ENCODE measurements around the gene PRDM1.

Gene PRDM1

DNA sequence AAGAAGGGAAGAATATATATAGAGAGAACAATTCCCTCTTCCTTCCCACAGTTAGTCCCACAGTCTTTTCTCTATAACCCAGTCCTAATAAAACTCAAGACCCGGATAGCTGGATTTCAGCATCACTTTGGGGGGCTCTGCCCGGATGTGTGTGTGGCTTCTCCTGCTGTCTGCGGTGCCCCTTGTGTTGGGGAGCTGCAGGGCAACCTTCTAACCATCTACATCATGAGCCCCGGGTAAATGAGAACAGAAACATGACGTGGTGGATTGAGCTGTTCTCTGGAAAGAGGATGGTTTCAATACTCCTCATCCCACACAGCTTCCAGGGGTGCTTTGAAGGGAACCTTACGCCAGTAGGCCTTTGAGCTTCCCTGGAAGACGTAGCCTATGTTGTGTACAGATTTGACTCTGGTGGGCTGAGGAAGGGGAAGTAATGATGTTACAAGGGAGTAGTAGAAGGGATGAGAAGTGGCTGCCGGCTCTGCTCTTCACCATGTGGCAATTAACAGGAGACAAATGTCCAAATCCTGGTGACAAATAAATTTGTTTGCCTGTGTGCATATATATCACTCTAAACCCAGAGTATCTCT, 13.5 kb upstream of the PRDM1 start:
- no peak for DNase-seq

GRCh38 chr6:106074146-106074545, 12.0 kb upstream of the PRDM1 start:
- no peak for DNase-seq

GRCh38 chr6:106076139-106076538, 10.0 kb upstream of the PRDM1 start:
- DNase-seq = no peak

DNA sequence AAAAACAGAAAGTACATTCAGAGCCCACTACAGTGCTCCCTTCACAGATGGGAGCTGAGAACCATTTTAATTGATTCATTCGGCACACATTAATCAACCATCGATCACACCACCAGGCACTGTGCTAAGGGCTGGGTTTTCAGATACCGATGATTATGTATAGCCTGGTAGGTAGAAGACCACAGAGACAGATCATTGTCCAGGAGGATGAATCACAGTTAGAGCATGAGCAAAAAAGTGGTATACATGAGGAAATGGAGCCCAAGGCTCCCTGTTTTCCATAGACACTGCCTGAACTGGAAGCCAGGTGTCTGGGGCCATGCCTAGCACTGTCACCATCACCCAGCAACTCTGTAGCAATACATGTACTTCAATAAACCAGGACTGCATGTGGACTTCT, 9.0 kb upstream of the PRDM1 start:
- DNase-seq = no peak

- DNase-seq = no peak
Measured at GRCh38 chr6:106077881-106078280, 8.3 kb upstream of the PRDM1 start.

DNA sequence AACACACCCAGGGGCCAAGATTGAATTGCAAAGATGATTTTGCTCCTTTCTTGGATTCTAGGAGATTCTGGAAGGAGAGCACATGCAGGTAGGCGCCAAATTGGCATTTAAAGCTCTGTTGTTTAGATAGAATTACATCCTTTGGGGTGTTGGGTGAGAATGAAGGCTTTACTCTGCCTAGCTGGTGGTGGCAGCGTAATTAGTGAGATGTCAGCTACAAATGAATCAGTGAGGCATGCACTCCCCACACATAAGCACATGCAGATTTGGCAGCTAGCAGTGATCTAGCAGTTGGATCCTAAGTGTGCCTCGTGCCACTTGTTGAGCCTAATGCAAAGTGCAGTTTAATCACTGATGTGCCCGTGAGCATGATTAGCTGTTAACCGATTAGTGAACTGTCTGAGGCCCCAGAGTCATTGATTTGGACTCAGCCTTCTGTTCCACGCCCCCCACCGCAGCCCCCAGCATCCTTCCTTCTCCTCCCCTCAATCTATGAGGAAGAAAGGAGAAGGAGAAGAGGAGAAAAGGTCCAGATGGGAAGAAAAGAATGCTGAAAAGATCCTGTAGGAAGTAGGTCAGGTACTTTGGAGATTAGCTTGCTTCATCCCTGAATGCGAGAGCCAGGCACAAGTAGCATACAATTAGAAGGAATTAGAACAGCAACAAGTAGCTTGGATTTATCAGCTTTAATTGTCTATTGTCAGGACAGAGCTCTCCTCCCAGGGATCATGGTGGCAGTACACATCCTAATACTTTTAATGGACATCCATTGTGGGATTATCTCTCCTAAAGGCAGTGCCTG, 6.0 kb upstream of the PRDM1 start:
- DNase-seq = peak; percentile 56

DNA sequence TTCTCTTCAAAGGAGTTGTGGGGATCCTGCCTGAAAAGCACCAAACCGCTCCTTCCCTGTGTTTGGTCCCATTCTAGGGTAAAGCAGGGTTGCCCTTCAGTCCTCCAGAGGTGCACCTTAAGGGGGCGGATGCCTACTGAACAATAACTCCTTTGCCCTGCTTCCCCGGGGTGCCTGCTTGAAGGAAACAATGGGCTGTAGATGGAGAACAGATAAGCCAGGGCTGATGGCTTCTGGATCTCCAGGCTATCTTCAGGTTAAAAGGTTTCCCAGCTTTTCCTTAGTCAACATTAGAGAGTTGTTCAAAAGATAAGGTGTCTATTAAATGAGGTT, 5.4 kb upstream of the PRDM1 start:
- no peak for DNase-seq

- DNase-seq = no peak
Measured at GRCh38 chr6:106081715-106082114, 4.4 kb upstream of the PRDM1 start.

- DNase-seq = no peak
Measured at GRCh38 chr6:106082735-106083398, 3.3 kb upstream of the PRDM1 start.

- no peak for DNase-seq
Measured at GRCh38 chr6:106083618-106084017, 2.5 kb upstream of the PRDM1 start.

DNA sequence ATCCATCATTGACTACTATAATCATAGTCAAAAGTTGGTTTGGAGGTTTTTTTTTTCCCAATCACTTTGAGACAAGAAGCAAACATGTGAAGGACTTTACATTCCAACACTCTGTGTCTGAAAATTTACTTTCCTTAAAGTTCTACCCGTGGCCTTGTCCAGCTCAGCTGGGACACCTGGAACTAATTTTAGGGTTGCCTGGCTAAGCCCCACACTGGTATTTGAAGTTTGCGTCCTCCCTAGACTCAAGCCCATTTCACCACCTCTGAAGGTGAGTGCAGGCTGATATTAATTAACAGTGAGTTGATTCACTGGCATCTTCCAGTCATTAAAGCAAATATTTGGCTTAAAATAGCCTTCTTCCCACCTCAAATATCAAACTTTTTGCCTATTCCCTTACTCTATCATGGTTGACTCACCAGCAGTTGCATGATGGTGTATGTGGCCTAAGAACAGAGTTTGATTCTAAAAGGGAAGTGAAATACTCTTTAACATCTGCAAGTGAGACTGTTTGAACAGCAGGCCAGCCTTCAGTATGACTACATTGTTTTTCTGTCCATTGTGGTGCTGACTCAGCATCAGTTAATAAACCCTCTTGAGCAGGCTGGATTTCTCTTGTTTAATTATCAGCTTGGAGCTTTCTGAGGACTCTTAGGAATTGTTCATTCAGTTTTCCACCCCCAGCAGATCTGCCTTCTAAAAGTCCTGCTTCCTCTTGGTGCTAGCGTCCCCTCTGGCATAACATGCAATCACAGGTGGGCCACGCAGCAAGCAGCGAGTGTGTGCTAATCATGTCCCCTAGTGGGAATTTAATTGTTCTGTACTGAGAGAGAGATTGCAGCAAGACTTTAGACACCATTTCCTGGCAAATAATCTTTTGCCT, 1.8 kb upstream of the PRDM1 start:
- peak; percentile 38 for DNase-seq

DNA sequence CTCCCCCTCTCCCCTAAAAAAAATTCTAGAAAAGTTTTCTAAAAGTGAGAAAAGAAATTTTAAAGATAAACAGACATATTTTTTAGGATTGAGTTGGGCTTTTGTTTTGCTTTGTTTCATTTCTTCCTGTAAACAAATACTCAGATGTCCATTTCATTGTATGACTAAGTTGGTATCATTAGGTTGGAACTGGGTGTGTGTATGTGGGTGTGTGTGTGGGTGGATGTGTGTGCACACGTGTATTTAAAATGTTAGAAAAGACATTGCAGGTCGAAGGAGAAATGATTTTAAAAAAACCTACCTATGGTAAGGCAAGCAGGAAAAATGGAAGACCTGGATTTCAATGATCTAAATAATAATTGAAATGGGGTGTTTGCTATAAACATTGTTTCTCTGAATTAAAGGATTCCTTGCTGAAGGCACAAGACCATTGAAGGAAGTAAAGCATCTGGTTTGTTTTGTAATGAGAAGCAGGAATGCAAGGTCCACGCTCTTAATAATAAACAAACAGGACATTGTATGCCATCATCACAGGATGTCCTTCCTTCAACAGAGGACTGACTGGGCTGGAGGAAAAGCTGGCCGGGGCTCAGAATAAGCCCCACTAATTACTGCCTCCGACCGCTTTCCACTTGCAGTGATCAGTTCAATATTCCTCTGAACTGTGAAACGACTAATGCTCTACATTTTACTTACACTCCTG, 996 bp upstream of the PRDM1 start:
- no peak for DNase-seq

GRCh38 chr6:106085692-106085983, 498 bp upstream of the PRDM1 start:
- DNase-seq = no peak

GRCh38 chr6:106086814-106087175, 659 bp downstream of the PRDM1 start:
- no peak for DNase-seq

- DNase-seq = no peak
Measured at GRCh38 chr6:106087548-106088325, 1.6 kb downstream of the PRDM1 start.

GRCh38 chr6:106090001-106090400, 3.9 kb downstream of the PRDM1 start:
- DNase-seq = no peak

DNA sequence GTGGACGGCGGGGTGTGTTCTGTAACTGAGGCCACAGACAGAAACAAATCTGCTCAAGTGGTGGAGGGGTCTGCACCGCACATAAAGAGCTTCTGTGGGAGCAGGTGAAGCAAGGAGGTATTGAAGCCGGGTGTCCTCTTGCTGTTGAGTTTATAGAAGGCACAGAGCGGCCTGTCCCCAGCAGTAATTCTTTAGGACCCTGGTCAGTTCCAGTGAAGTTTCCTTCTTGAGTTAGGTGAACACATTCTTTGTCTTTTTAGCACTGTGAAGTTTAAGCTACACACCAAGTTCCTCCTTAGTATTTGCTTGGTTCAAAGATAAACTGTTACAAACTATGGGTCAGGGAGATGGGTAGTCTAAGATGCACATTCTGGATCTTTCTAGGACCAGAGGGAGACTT, 6.1 kb downstream of the PRDM1 start:
- no peak for DNase-seq

DNA sequence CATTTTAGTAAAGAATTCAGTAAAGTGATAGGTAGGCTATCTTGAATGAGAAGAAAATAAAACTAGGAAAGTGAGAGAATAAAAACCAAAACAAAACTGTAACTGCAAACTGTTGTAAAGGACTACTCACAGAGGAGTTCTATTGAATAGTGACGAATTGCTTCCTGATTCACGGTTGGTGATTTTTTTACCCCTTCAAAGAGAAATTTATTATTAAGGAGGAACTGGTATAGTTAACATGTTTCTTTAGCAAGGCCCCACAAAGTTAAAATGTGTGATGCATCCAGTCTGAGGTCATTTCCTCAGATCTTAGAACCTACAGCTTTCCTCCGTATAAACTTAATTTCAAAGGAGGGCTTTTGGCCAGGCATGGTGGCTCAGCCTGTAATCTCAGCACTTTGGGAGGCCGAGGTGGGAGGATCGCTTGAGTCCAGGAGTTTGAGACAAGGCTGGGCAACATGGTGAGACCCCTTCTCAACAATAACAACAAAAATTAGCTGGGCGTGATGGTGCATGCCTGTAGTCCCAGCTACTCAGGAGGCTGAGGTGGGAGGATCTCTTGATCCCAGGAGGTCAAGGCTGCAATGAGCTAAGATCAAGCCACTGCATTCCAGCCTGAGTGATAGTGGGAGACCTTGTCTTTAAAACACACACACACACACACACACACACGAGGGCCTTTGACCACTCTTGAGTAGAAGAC, 8.3 kb downstream of the PRDM1 start:
- no peak for DNase-seq

DNA sequence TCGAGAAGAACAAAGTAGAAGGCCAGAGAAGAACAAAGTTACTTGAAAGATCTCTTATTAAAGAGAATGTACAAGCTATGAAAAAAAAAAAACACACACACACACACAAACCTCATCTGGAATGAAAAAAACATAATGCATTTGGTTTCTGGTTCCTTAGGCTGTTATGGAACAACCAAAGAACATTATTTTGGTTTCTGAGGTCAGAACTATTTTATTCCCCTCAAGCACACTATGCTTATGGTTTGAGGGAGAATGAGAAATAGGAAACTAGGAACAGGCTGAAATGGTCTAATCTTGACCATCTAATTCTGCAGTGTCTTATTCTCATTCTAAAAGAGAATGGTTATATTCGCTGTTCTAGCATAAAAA, 8.8 kb downstream of the PRDM1 start:
- DNase-seq = no peak

DNA sequence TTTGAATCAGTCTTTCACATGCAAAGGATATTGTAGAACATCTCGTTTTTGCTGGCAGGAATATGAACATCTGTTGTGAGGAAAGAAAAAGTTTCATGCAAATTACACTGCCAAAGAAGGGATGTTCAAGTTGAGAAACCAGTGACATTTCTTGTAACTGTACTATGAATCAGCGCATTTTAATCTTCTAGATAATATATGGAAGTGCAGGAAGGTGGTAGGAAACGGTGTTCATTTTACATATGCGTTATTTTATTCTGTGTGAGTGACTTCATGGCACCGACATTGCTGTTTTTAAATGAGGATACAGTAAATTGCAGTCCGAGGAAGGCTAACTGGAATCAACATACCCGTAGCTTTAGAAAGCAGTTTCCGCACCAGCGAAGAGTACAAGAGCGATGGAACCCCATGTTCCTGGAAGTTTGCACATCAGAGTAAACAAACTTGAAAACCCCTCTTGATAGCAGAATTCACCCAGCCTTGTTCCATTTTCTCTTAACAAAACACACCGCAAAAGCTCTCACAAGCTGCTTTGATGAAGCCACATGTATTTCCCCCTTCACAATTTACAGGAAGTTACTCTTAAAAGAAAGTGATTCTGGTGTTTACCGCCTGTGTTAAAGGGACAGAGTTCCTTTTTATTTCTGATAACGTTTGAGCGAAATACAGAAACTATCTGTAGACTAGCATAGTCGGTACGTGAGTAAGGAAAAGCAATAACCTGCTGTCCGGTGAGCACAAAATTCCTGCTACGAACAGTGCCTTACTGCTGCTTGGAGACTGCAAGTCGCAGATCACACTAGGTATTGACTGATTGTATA, 11.5 kb downstream of the PRDM1 start:
- DNase-seq = no peak

Data from NCI-H1694 (cell line).